8988T (cell line): ENCODE results near the gene BANF2.
A peak's percentile ranks its signal among the peaks of the same experiment; 100 is the strongest.

Experiments used
- DNase-seq: peaks from one replicate; pipeline ENCODE4 v3.0.0; 2011

Gene BANF2

DNA sequence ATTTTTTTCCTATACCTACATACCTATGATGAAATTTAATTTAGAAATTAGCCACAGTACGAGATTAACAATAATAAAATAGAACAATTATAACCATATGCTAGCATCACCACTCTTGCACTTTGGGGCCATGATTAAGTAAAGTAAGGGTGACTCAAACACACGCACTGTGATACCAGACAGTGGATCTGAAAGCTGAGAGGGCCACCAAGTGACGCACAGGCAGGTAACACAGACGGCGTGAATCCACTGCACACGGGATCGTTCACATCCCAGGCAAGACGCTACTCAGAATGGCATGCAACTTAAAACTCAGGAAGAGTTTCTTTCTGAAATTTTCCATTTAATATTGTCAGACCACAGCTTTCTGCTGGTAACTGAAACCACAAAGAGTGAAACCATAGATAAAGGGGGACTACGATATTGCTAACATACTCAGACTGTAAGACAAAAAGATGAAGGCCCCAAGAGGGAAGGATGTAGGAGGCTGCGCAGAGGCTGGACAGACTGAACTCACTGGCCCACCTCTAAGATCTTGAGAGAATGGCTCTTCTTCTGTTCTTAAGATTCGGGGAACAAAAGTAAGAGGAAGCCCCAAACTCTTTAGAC is 35.6 kb upstream of the BANF2 start:
- no peak for DNase-seq

DNA sequence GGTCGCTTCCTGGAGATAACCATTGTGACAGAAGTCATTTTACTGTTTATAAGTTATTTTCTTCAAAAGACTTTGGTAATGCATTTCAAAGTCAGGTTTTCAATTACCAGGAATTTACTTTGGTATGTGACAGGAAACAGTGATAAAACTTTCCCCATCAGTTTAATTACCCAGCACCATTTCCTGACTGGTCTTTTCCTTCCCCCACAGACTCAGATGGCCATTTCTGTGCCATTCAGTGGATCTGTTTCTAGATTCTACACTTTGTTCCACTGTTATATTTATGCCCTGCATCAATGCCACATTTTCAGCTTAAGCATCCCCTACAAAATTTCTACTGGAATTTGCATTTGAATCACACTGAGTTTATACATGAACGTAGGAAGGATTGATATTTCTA is 34.0 kb upstream of the BANF2 start:
- no peak for DNase-seq

DNA sequence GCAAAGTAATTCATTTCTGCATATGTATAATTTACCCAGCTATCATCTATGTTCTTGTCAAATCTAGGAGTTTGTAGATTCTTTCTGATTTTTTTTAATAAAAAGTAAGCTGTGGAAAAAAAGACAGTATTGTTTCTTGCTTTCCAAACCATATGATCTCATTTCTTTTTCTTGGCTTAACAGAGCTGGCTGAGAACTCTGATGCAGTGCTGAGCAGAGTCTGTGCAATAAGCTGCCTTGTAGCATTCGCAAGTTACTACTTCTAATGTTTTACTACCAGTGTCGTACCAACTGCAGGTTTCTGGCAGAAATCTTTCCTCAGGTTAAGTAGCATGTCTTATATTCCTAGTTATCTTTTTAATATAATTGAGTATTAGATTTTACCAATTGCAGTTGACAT is 33.3 kb upstream of the BANF2 start:
- DNase-seq: no peak

DNA sequence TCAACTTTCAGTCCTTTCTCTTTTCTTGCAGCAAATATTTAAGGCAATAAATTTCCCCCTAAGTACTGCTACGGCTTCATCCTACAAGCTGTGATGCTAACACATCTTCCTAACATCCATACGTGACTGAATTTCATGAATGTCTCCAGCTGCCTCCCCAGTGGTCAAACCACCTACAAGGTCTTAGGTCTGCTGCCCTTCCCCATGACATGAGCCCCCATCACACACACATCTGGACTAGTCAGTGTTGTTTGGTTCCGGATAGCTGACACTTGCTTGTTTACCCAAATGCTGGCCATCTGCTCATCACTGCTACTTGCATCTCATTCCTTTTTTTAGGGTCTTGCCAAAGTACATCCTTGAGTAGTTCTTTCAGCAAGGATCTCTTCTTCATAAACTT is 32.3 kb upstream of the BANF2 start:
- no peak for DNase-seq

DNA sequence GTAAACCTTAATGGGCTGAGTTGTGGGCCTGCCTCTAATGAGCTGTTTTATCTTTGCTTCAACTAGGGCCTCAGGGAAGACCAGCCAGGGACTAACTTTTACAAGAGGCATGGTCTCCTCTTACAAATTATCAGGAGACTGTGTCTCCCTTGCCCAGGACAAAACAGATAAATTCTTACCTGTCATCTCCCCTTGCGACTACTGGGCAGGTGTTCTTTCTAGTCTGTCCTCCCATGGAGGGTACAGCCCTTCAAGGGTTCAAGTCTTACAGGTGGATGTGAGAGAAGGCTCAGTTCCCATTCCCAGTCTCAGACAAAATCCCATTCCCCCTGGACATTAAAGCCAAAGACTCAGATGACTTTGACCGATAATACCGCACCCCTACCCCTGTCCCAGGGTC is 31.3 kb upstream of the BANF2 start:
- no peak for DNase-seq

DNA sequence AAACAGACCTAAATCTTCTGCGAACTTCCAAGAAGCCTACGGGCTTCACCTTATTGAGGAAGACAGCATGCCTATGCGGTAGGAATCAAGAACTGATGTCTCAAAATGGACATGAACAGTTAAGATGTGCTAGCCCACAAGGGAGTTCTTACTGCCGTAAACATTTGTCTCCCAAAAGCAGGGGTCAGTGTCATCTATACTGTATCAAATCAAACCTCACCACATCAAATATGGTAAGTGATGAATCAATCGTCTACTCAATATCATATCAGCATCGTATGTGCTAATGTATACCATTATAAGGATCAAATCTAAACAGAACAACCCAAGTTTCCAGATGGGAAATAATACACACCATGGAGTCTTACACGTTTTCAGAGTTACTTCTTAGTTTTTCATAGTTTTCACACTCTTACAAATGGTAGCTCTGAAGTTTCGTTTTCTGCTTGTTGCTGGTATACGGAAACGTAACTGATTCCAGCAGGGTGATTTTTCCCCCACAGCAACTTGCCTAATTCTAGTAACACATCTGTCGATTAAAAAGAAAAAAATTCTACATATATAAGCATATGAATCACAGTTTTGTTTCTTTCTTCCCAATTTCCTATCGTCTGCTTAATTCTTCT is 30.3 kb upstream of the BANF2 start:
- DNase-seq: no peak

DNA sequence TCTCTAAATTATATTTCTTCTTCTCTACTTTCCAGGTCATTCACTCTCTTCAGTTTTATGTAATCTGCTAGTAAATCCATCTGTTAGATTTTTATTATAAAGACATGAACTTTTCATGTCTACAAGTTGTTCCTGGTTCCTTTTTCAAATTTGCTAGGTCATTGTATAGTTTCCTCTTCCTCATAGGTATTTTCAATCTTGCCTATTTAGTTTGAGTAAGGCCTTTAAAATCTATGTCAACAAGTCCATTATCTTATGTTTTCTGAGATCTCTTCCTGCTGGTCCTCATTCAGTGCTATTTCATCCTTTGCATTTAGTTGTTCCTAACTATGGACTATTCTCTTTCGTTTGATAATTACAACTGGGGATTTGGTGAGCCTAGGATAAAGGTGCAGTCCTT is 28.8 kb upstream of the BANF2 start:
- DNase-seq: no peak

DNA sequence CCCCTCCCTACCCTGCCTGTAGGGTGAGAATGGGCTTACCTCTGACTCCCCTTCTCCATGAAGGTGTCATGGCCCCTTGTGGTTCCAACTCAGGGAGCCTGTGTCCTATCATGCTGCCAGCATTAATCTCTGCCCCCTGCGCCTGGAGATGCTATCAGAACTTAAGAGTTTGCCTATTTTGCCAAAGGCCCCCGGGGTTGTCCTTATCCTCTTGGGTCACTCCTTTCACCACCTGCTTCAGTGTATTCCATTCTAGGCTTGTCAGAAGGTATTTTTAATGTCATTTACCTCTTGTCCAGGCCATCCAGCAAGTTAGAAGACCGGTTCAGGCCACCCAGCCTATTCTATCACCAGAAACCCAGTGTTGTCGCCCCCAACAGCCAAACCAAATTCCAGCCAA is 28.2 kb upstream of the BANF2 start:
- no peak for DNase-seq

DNA sequence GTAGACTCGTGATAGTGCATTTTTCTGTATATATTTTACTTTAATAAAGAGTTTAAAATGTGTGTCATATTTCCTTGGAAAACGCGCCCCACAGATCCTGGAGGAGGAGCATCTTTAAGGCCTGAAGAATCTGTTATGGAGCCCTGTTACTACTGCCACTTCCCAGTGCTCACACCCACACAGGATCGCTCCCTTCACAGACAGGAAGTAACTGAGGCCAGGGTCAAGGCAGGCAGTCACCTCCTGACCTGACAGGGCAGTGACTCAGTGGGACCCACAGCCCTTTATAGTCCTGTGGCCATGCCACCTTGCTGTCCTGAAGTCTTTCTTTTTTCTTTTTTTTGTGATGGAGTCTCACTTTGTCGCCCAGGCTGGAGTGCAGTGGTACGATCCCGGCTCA is 26.7 kb upstream of the BANF2 start:
- DNase-seq: no peak

DNA sequence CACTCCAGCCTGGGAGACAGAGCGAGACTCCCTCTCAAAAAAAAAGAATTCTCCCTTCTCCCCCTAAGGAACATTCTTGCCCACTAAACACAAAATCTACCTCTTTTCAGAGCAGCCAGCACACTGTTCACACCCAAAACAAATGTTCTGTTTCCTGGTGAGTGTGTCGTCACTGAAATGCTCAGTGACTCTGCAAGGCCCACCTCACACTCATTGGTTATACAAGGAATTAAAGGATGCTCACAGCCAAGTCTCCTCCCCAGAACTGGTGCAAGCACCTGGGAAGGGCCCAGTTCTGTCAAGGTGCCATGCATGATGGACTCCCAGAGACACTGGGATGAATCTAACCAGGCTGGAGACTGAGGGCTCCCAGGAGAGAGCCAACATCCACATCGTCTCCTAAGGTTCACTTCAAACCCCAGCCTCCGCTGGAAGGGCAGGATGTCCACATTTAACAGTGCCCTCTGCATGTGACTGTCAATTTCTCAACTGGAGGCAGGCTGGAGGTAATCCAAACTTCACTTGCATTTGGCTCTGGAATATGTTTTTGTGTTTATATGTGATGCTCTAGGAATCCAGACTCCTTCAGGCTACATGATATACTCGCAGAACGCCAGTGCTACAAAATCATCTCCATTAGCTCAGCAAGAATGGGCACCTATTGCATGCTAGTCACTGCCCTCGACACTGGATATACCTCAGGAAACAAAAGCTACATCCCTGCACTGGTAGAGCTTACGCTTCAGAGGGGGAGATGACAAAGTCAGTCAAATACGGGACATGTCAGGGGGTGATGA is 24.8 kb upstream of the BANF2 start:
- no peak for DNase-seq

DNA sequence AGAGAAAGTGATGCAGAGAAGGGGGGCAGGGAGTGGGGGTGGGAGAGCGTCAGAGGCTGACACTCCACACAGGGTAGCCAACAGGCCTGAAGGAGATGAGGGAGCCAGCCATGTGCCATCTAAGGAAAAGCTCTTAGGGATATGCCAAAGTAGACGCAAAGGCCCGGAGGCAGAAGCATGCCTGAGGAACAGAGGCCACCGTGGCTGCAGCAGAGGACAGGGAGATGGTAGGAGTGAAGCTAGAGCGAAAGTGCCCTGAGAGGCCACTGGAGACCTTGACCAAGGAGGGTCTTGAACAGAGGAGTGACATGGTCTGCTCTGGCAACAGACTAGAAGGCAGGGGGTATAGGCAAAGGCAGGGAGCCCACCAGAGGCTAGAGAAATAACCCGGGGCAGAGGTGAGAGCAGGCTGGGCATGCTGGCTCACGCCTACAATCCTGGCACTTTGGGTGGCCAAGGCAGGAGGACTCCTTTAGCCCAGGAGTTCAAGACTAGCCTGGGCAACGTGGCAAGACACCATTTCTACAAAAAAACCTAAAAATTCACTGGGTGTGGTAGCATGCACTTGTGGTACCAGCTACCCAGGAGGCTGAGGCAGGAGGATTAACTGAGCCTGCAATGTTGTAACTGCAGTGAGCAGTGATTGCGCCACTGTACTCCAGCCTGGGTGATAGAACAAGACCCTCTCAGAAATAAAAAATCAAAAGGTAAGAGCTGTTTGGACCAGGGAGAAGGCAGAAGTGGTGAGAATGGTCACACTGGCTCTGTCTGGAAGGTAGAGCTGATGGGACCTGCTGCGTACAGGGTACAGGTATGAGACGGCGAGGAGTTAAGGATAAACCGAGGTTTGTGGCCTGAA is 24.0 kb upstream of the BANF2 start:
- DNase-seq: no peak

DNA sequence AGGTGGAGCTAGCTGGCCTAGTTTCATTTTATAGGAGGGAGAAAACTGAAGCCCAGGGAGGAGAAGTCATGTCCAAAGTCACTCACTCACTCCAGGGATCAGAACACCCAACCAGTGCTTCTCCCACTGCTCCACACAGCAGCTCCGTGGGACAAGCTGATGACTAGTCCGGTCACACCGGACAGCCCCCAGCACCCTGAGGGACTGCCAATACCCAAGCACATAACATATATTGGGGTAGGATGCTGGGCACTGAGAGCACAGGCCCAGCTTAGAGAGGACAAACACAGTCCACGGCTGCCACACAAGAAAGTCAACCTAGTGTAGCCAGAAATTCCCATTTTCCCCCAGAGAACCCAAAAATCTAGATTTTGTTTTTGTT is 23.4 kb upstream of the BANF2 start:
- no peak for DNase-seq

DNA sequence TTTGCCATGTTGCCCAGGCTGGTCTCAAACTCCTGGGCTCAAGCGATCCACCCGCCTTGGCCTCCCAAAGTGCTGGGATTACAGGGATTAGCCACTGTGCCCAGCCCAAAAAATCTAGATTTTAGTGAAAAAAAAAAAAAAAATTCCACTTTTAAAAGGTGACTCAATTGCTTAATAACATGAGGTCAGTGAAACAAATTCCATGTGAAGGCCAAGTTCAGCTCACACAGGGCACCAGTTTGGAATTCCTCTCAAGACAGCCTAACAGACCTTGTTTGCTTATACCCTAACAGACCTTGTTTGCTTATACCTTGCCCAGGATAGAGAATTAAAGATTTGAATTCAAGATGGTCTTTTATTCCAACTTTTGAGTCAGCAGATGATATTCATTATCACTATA is 22.8 kb upstream of the BANF2 start:
- DNase-seq: no peak

DNA sequence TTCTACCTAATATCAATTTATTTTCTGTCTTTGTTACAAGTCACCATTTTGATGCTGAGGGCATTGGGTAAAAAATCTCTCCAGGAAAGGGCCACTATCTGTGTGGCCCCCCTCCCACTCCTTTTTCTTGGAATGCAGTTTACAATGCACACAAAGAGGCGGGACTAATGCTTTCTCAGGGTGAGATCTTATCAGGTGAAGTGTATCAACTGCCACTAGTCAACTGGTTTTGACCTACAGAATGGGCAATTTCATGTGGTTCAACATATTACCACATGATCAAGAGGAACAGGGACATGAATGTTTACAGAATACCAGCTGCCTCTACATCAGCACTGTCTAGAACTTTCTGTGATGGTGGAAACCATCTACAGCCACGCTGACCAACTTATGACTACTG is 21.5 kb upstream of the BANF2 start:
- no peak for DNase-seq

DNA sequence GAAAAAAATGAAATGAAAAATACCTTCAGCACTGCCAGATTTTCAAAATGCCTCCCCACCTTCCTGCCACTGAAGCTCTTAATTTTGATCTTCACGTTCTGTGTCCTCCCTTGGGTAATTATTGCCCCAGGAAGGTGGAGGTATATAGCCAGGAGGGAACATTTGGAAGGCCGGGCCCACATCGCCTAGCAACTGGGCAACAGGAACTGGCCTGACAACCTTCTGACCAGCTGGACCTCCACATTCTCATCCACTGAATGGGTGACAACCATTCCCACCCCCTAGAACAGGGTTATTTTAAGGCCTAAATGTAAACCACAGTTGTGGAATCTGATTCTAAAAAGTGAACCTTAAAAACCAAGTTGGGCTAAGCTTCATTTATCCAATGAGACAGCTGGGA is 20.9 kb upstream of the BANF2 start:
- no peak for DNase-seq

DNA sequence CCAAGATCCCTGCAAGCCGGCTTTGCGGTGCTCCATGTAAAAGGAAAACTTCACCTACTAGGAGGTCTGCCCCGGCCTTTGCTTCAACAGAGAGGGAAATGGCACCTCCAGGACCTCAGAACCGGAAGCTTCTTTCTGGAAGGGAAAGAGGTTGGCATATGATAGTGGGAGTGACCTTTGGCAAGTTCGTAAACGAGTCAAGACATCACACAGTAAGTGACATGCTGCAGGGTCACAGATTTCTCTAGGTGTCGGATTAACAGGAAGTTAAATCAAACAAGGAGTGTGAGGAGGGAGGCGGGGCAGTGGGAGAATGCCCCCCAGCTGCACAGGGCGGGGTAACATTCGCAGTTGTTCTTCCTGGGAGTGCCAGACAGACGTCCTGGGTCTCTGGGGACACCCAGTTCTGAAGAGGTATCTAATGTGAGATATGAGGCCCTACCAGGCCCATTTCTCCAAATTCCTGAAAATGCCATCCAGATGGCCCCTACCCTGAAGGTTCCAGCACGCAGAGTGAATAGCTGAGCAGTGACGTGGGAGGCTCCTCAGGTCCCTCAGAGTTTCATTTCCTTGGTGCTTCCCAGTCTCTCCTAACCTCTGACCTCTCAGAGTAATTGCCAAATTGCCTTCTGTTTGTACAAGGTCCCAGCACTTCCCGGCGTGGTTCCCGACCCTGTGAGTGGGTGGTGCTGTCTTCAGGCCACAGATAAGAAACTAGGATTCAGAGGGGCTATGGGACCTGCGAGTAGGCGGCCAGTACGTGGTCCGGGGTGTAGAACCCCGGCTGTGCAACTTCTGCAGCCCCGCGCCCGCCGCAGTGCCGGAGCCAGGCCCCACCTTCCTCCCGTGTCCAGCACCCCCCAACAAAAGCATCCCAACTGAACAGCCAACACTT is 19.6 kb upstream of the BANF2 start:
- DNase-seq: peak; percentile 33

DNA sequence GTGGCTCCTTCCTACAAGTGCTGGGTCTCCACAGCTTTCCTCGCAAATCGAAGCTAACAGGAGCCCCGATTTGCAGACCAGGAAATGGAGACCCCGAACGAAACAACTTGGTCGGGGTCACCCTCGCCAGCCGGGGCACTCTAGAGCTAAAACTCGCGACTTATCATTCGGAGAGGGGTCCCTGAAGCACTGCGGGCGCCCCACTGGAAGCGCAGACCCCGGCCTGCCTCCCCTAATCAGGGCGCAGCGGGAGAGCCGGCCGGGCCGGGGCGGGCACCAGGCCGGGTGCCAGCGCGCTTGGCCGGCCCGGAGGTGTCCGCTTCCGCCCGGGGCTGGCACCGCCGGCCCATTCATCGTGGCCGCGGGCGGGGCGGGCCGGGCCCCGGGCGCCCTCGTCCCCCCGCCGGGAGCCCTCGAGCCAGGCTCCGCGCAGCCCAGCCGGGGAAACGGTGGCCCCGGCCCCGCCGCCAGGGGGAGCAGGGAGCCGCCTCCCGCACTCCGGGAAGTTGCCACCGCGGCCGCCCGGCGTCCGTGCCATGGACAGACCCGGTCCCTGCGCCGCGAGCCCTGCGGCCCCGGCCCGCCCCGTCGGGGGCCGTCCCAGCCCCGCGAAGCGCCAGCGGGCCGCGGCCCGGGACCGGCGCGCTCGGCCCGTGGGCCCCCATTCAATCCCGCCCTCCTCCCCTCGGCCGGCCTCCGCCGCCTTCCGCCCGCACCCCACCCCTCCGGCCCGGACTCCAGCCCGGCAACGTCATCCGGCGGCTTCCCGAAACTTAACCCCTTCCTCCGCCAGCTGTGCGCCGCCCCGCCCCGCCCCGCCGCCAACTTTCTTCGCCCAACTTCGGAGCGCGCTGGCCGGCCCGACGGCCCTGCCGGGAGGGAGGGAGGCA is 18.7 kb upstream of the BANF2 start:
- DNase-seq: peak; percentile 94

DNA sequence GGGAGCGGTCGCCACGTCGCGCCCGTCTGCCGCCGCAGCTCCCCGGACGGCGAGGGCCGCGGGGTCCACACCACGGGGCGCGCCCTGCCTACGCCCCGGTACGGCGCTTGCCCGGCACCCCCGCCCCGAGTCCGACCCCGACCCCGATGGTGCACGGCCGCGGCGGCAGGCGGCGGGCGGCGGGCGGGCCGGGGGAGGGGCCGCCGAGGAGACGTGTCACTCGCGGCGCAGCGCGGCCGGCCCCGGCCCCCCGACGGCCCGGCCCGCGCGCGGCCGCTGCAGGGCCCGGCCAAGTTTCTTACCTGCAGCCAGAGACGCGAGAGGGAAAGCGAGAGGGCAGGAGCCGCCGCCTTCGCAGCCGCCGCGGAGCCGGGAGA is 18.1 kb upstream of the BANF2 start:
- DNase-seq: peak; percentile 26

DNA sequence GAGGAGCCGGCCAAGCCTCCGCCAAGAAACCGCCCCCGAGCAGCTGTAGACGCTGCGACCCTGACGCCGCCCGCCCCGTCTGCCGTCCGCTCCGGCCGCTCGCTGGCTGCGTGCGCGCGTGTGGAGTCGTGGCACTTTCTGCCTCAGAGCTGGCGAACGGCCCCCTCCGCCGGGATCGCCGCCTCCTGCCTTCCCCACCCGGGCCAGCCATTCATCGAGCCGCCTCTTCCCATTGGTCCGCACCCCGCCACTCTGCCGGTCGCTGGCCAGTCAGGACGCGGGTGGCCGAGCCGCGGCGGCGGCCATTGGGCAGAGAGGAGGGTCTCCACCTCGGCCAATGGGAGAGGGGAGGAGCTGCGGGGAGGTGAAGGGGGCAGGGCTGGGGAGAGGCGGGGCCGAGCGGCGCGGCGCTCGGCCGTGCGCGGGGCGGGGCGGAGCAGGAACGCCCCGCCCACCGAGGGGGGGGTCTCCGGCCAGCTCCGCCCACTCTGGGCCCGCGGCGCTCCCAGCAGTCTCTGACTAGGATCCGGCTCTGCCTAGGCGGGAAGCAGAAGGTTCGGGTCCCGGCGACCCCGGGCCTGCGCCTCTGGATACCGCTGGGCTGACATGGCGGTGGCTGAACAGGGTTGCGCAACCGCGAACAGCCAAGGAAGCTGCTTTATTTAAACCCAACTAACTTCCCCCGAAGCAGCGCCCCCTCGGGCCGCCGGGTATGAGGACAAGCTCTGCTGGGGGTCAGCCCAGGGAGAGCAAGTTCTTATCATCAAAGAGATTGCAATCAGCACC is 17.5 kb upstream of the BANF2 start, which contains the start of gene RRBP1:
RRBP1 (minus strand) TSS at position 140 of the 786 bp plus-strand sequence. CDS start 21,735 bp downstream, outside the sequence.
- DNase-seq: peak; percentile 99

DNA sequence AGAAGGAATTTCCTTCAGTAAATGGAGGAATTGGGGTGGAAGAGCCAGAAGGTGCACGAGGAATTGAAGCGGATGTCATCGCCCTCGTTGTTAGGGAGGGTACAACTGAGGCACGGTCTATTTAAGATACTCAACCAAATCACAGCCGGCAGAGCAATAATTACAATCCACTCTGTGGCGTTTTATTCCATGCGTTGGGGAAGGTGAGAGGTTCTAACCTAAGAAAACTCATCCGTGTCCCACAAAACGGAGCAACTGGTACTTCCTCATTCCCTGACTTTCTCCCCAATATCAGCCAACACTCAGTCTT is 16.9 kb upstream of the BANF2 start:
- DNase-seq: no peak
